IPS DF 6.9 (cell line): ENCODE data around the gene PON3.

ENCODE experiments used
- DNase-seq: peaks from one replicate; pipeline ENCODE4 v3.0.0-alpha.2; 2013; ENCODE audit warnings: low read depth, low spot score
- H3K27ac ChIP-seq: one replicate; pipeline ENCODE4 v1.5.1; 2013; ENCODE audit warnings: low read length, control low read depth
- H3K27me3 ChIP-seq: 2 replicates; pipeline ENCODE4 v1.6.1; 2013; ENCODE audit warnings: mild to moderate bottlenecking, low read length; ENCODE audit not compliant: control insufficient read depth, insufficient read depth
- H3K36me3 ChIP-seq: 2 replicates; pipeline ENCODE4 v1.6.1; 2013; ENCODE audit warnings: low read length; ENCODE audit not compliant: control insufficient read depth, insufficient read depth
- H3K4me1 ChIP-seq: 2 replicates; pipeline ENCODE4 v1.6.1; 2013; ENCODE audit warnings: low read length; ENCODE audit not compliant: control insufficient read depth, insufficient read depth
- H3K4me3 ChIP-seq: 2 replicates; pipeline ENCODE4 v1.5.1; 2013; ENCODE audit warnings: mild to moderate bottlenecking, low read length
- H3K9me3 ChIP-seq: 2 replicates; pipeline ENCODE4 v1.6.1; 2013; ENCODE audit warnings: low read length, inconsistent platforms; ENCODE audit not compliant: control insufficient read depth, insufficient read depth
- WGBS: extraction: QIAGEN DNeasy Blood & Tissue Kit; methylation state at CpG from one replicate; pipeline ENCODE4 v1.1.7; 2013; ENCODE audit warnings: mixed read lengths, missing lambda C conversion rate; ENCODE audit not compliant: insufficient read length, insufficient coverage; 5-methylcytosine and 5-hydroxymethylcytosine counted together

PON3 gene

GRCh38 chr7:95432606-95433005, 36.4 kb upstream of the PON3 start:
- no peak for DNase-seq
- H3K9me3 ChIP-seq: no peaks in the 10 kb centered on the region
- WGBS: no CpG with 5 or more reads among the region's 2 CpGs
- H3K36me3 ChIP-seq: no peaks in the 10 kb centered on the region
- H3K4me1 ChIP-seq: peaks cover 2% of the 10 kb centered on the region; the same call in 1 of the 2 replicates
- no peak overlapping the region for H3K27ac ChIP-seq
- no peak overlapping the region for H3K4me3 ChIP-seq
- H3K27me3 ChIP-seq: no peaks in the 10 kb centered on the region

- Histone ChIP-seq H3K4me1 (peaks cover 2% of the 10 kb centered on the region; the same call in 1 of the 2 replicates), H3K27ac (no peak overlapping the region)
Observed at GRCh38 chr7:95430864-95431263, 34.7 kb upstream of the PON3 start.

GRCh38 chr7:95429241-95429990, 33.2 kb upstream of the PON3 start:
- Histone ChIP-seq H3K4me3 (no peak overlapping the region), H3K9me3 (no peaks in the 10 kb centered on the region), H3K27ac (no peak overlapping the region), H3K27me3 (no peaks in the 10 kb centered on the region), H3K36me3 (no peaks in the 10 kb centered on the region), H3K4me1 (peaks cover 2% of the 10 kb centered on the region; the same call in 1 of the 2 replicates)
- no CpG with 5 or more reads among the region's 5 CpGs for WGBS
- DNase-seq: no peak

More at GRCh38 chr7:95430864-95431263, 34.7 kb upstream of the PON3 start:
- WGBS: no CpG with 5 or more reads among the region's 2 CpGs
- Histone ChIP-seq H3K9me3 (no peaks in the 10 kb centered on the region), H3K27me3 (no peaks in the 10 kb centered on the region), H3K36me3 (no peaks in the 10 kb centered on the region), H3K4me3 (no peak overlapping the region)
- DNase-seq: no peak

GRCh38 chr7:95427914-95428516, 31.8 kb upstream of the PON3 start:
- Histone ChIP-seq H3K4me1 (peaks cover 2% of the 10 kb centered on the region; the same call in 1 of the 2 replicates), H3K36me3 (no peaks in the 10 kb centered on the region), H3K27ac (no peak overlapping the region), H3K9me3 (no peaks in the 10 kb centered on the region), H3K27me3 (no peaks in the 10 kb centered on the region), H3K4me3 (no peak overlapping the region)
- no peak for DNase-seq
- no CpG with 5 or more reads among the region's 3 CpGs for WGBS

GRCh38 chr7:95427166-95427565, 31.0 kb upstream of the PON3 start:
- no CpG with 5 or more reads among the region's 7 CpGs for WGBS
- Histone ChIP-seq H3K4me3 (no peak overlapping the region), H3K27me3 (no peaks in the 10 kb centered on the region)

GRCh38 chr7:95425694-95426093, 29.5 kb upstream of the PON3 start:
- no CpG with 5 or more reads among the region's 2 CpGs for WGBS
- H3K4me1 ChIP-seq: peaks cover 2% of the 10 kb centered on the region; the same call in 1 of the 2 replicates
- DNase-seq: no peak
- no peaks in the 10 kb centered on the region for H3K36me3 ChIP-seq
- H3K27me3 ChIP-seq: no peaks in the 10 kb centered on the region
- H3K27ac ChIP-seq: no peak overlapping the region
- no peak overlapping the region for H3K4me3 ChIP-seq
- H3K9me3 ChIP-seq: no peaks in the 10 kb centered on the region

More at GRCh38 chr7:95427166-95427565, 31.0 kb upstream of the PON3 start:
- Histone ChIP-seq H3K4me1 (peaks cover 2% of the 10 kb centered on the region; the same call in 1 of the 2 replicates), H3K36me3 (no peaks in the 10 kb centered on the region), H3K27ac (no peak overlapping the region), H3K9me3 (no peaks in the 10 kb centered on the region)
- no peak for DNase-seq

- no peaks in the 10 kb centered on the region for H3K9me3 ChIP-seq
- H3K4me3 ChIP-seq: no peak overlapping the region
- no peak overlapping the region for H3K27ac ChIP-seq
- WGBS: no CpG with 5 or more reads among the region's 1 CpG
- H3K27me3 ChIP-seq: no peaks in the 10 kb centered on the region
- H3K36me3 ChIP-seq: no peaks in the 10 kb centered on the region
- peaks cover 2% of the 10 kb centered on the region; the same call in 1 of the 2 replicates for H3K4me1 ChIP-seq
- no peak for DNase-seq
Observed at GRCh38 chr7:95424716-95425115, 28.5 kb upstream of the PON3 start.

- DNase-seq: no peak
- no peak overlapping the region for H3K4me3 ChIP-seq
- no peak overlapping the region for H3K27ac ChIP-seq
- H3K4me1 ChIP-seq: no peaks in the 10 kb centered on the region
- H3K9me3 ChIP-seq: no peaks in the 10 kb centered on the region
- H3K36me3 ChIP-seq: no peaks in the 10 kb centered on the region
- H3K27me3 ChIP-seq: no peaks in the 10 kb centered on the region
Observed at GRCh38 chr7:95421847-95422444, 25.8 kb upstream of the PON3 start.

- no peak for DNase-seq
- Histone ChIP-seq H3K27me3 (no peaks in the 10 kb centered on the region), H3K4me3 (no peak overlapping the region), H3K4me1 (no peaks in the 10 kb centered on the region), H3K36me3 (no peaks in the 10 kb centered on the region), H3K9me3 (no peaks in the 10 kb centered on the region), H3K27ac (no peak overlapping the region)
- no CpG with 5 or more reads among the region's 2 CpGs for WGBS
Observed at GRCh38 chr7:95421000-95421846, 25.0 kb upstream of the PON3 start.

- Histone ChIP-seq H3K4me3 (no peak overlapping the region), H3K4me1 (no peaks in the 10 kb centered on the region), H3K36me3 (no peaks in the 10 kb centered on the region; the same call in 1 of the 2 replicates), H3K9me3 (no peaks in the 10 kb centered on the region), H3K27ac (no peak overlapping the region), H3K27me3 (no peaks in the 10 kb centered on the region)
- no peak for DNase-seq
- no CpG with 5 or more reads among the region's 4 CpGs for WGBS
Observed at GRCh38 chr7:95412075-95412474, 15.9 kb upstream of the PON3 start.
